ENCODE measurements around the gene LRCH4.

Gene LRCH4

DNA sequence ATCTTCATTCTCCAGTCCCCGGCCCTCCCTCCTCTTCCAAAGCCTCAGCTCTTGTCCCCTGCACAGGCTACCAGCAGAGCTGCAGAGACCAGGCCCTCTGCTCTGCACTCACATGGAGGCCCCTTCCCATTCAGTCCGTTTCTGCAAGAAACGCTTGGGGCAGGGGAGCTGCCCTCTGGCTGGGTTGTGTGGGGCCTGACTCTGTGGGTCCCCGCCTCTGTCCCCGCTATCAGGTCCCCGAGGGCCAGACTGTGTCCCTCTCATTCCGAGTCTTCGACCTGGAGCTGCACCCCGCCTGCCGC is 17.7 kb upstream of the LRCH4 start:
- Histone ChIP-seq H2AK5ac (ENCODE audit: low read length) (no peak overlapping the region), H2BK120ac (ENCODE audit: low read depth, low read length) (no peak overlapping the region), H3K79me2 (ENCODE audit: control insufficient read depth, insufficient read depth, low read length) (no peaks in the 10 kb centered on the region), H3K23ac (ENCODE audit: low read length) (no peak overlapping the region), H3K4me1 (ENCODE audit: control insufficient read depth, low read depth, low read length) (peaks cover 8% of the 10 kb centered on the region), H3K18ac (ENCODE audit: low read length) (no peak overlapping the region), H3K4me2 (ENCODE audit: low read length) (peak overlapping the region; percentile 69), H3K27ac (ENCODE audit: low read depth, low read length) (no peak overlapping the region), H3K4me3 (ENCODE audit: low read length) (peak overlapping the region; percentile 16), H3K4ac (ENCODE audit: low read depth, low read length) (no peak overlapping the region), H3K27me3 (ENCODE audit: insufficient read depth, low read length, poor library complexity) (no peaks in the 10 kb centered on the region), H3K79me1 (ENCODE audit: low read length) (no peaks in the 10 kb centered on the region), H4K5ac (ENCODE audit: low read length) (no peak overlapping the region), H4K8ac (ENCODE audit: low read depth, low read length) (no peak overlapping the region), H3K9ac (ENCODE audit: low read length) (peak overlapping the region; percentile 72), H3K56ac (ENCODE audit: low read length) (peak overlapping the region; percentile 95), H2BK15ac (replicated peaks; ENCODE audit: low read depth) (no peak overlapping the region), H2BK5ac (ENCODE audit: low read length) (no peak overlapping the region), H3K36me3 (ENCODE audit: control insufficient read depth, insufficient read depth, low read length) (no peaks in the 10 kb centered on the region)
- DNase-seq: peak; percentile 83
- no CpG with 5 or more reads among the region's 10 CpGs for WGBS (ENCODE audit: extremely low coverage, insufficient coverage, low lambda C conversion rate)

GRCh38 chr7:100602889-100603725 is 17.2 kb upstream of the LRCH4 start:
- H3K79me2 ChIP-seq (ENCODE audit: control insufficient read depth, insufficient read depth, low read length): no peaks in the 10 kb centered on the region
- no peak overlapping the region for H4K8ac ChIP-seq (ENCODE audit: low read depth, low read length)
- H2BK120ac ChIP-seq (ENCODE audit: low read depth, low read length): no peak overlapping the region
- DNase-seq: peak; percentile 90
- H3K27ac ChIP-seq (ENCODE audit: low read depth, low read length): peak overlapping the region; percentile 17
- H3K4me1 ChIP-seq (ENCODE audit: control insufficient read depth, low read depth, low read length): peaks cover 8% of the 10 kb centered on the region
- H3K4me2 ChIP-seq (ENCODE audit: low read length): peak overlapping the region; percentile 69
- no CpG with 5 or more reads among the region's 21 CpGs for WGBS (ENCODE audit: extremely low coverage, insufficient coverage, low lambda C conversion rate)
- peak overlapping the region; percentile 73 for H3K9ac ChIP-seq (ENCODE audit: low read length)
- H3K36me3 ChIP-seq (ENCODE audit: control insufficient read depth, insufficient read depth, low read length): no peaks in the 10 kb centered on the region
- no peaks in the 10 kb centered on the region for H3K79me1 ChIP-seq (ENCODE audit: low read length)
- H3K18ac ChIP-seq (ENCODE audit: low read length): no peak overlapping the region
- peak overlapping the region; percentile 98 for H2AK5ac ChIP-seq (ENCODE audit: low read length)
- H2BK5ac ChIP-seq (ENCODE audit: low read length): no peak overlapping the region
- H3K27me3 ChIP-seq (ENCODE audit: insufficient read depth, low read length, poor library complexity): no peaks in the 10 kb centered on the region
- peak overlapping the region; percentile 41 for H3K4ac ChIP-seq (ENCODE audit: low read depth, low read length)
- no peak overlapping the region for H2BK15ac ChIP-seq (replicated peaks; ENCODE audit: low read depth)
- no peak overlapping the region for H4K5ac ChIP-seq (ENCODE audit: low read length)
- no peak overlapping the region for H3K23ac ChIP-seq (ENCODE audit: low read length)
- peak overlapping the region; percentile 95 for H3K56ac ChIP-seq (ENCODE audit: low read length)
- H3K4me3 ChIP-seq (ENCODE audit: low read length): no peak overlapping the region

GRCh38 chr7:100600730-100601038 is 14.8 kb upstream of the LRCH4 start:
- no peaks in the 10 kb centered on the region for H3K27me3 ChIP-seq (ENCODE audit: insufficient read depth, low read length, poor library complexity)
- no peak overlapping the region for H4K8ac ChIP-seq (ENCODE audit: low read depth, low read length)
- H2BK120ac ChIP-seq (ENCODE audit: low read depth, low read length): no peak overlapping the region
- no peak overlapping the region for H2BK5ac ChIP-seq (ENCODE audit: low read length)
- DNase-seq: no peak
- H3K56ac ChIP-seq (ENCODE audit: low read length): no peak overlapping the region
- no peak overlapping the region for H3K9ac ChIP-seq (ENCODE audit: low read length)
- H2BK15ac ChIP-seq (replicated peaks; ENCODE audit: low read depth): no peak overlapping the region
- H4K5ac ChIP-seq (ENCODE audit: low read length): no peak overlapping the region
- peaks cover 8% of the 10 kb centered on the region for H3K4me1 ChIP-seq (ENCODE audit: control insufficient read depth, low read depth, low read length)
- H3K18ac ChIP-seq (ENCODE audit: low read length): no peak overlapping the region
- H3K27ac ChIP-seq (ENCODE audit: low read depth, low read length): no peak overlapping the region
- H3K36me3 ChIP-seq (ENCODE audit: control insufficient read depth, insufficient read depth, low read length): no peaks in the 10 kb centered on the region
- H3K79me1 ChIP-seq (ENCODE audit: low read length): no peaks in the 10 kb centered on the region
- no CpG with 5 or more reads among the region's 9 CpGs for WGBS (ENCODE audit: extremely low coverage, insufficient coverage, low lambda C conversion rate)
- no peak overlapping the region for H3K4me2 ChIP-seq (ENCODE audit: low read length)
- H3K23ac ChIP-seq (ENCODE audit: low read length): no peak overlapping the region
- H3K4me3 ChIP-seq (ENCODE audit: low read length): no peak overlapping the region
- no peak overlapping the region for H3K4ac ChIP-seq (ENCODE audit: low read depth, low read length)
- no peak overlapping the region for H2AK5ac ChIP-seq (ENCODE audit: low read length)
- H3K79me2 ChIP-seq (ENCODE audit: control insufficient read depth, insufficient read depth, low read length): no peaks in the 10 kb centered on the region

GRCh38 chr7:100599911-100600729 is 14.2 kb upstream of the LRCH4 start:
- Histone ChIP-seq H3K4me1 (ENCODE audit: control insufficient read depth, low read depth, low read length) (peaks cover 8% of the 10 kb centered on the region), H3K36me3 (ENCODE audit: control insufficient read depth, insufficient read depth, low read length) (no peaks in the 10 kb centered on the region), H2AK5ac (ENCODE audit: low read length) (no peak overlapping the region), H3K4me2 (ENCODE audit: low read length) (no peak overlapping the region), H3K18ac (ENCODE audit: low read length) (no peak overlapping the region), H3K9ac (ENCODE audit: low read length) (no peak overlapping the region), H4K5ac (ENCODE audit: low read length) (no peak overlapping the region), H2BK5ac (ENCODE audit: low read length) (no peak overlapping the region), H2BK15ac (replicated peaks; ENCODE audit: low read depth) (no peak overlapping the region), H4K8ac (ENCODE audit: low read depth, low read length) (no peak overlapping the region), H3K27me3 (ENCODE audit: insufficient read depth, low read length, poor library complexity) (no peaks in the 10 kb centered on the region), H3K4me3 (ENCODE audit: low read length) (no peak overlapping the region), H3K4ac (ENCODE audit: low read depth, low read length) (no peak overlapping the region), H3K56ac (ENCODE audit: low read length) (no peak overlapping the region), H3K23ac (ENCODE audit: low read length) (no peak overlapping the region), H2BK120ac (ENCODE audit: low read depth, low read length) (no peak overlapping the region), H3K27ac (ENCODE audit: low read depth, low read length) (no peak overlapping the region), H3K79me2 (ENCODE audit: control insufficient read depth, insufficient read depth, low read length) (no peaks in the 10 kb centered on the region), H3K79me1 (ENCODE audit: low read length) (no peaks in the 10 kb centered on the region)
- DNase-seq: no peak
- whole genome bisulfite sequencing (ENCODE audit: extremely low coverage, insufficient coverage, low lambda C conversion rate): no CpG with 5 or more reads among the region's 18 CpGs

DNA sequence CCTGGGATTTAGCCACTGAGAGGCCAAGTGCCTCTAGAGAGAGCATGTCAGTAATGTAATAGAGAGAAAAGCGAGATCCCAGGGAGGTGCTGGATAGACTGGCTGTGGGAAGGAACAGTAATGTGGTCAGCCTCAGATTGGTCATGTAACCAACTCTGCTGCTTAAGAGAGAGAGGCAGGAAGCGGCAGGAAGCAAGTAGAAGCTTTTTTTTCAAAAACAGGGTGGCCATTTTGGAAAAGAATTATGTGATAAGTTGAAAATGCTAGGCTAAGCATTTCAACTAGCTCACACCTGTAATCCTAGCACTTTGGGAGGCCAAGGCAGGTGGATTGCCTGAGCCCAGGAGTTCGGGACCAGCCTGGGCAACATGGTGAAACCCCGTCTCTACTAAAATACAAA is 12.5 kb upstream of the LRCH4 start:
- Histone ChIP-seq H3K9ac (ENCODE audit: low read length) (no peak overlapping the region), H3K79me1 (ENCODE audit: low read length) (no peaks in the 10 kb centered on the region), H2AK5ac (ENCODE audit: low read length) (no peak overlapping the region), H2BK15ac (replicated peaks; ENCODE audit: low read depth) (no peak overlapping the region), H2BK120ac (ENCODE audit: low read depth, low read length) (no peak overlapping the region), H3K4me2 (ENCODE audit: low read length) (no peak overlapping the region), H3K36me3 (ENCODE audit: control insufficient read depth, insufficient read depth, low read length) (no peaks in the 10 kb centered on the region), H3K56ac (ENCODE audit: low read length) (no peak overlapping the region), H4K5ac (ENCODE audit: low read length) (no peak overlapping the region), H3K23ac (ENCODE audit: low read length) (no peak overlapping the region), H2BK5ac (ENCODE audit: low read length) (no peak overlapping the region), H3K4ac (ENCODE audit: low read depth, low read length) (no peak overlapping the region), H3K4me1 (ENCODE audit: control insufficient read depth, low read depth, low read length) (peaks cover 8% of the 10 kb centered on the region), H3K79me2 (ENCODE audit: control insufficient read depth, insufficient read depth, low read length) (no peaks in the 10 kb centered on the region), H3K18ac (ENCODE audit: low read length) (no peak overlapping the region), H3K27me3 (ENCODE audit: insufficient read depth, low read length, poor library complexity) (no peaks in the 10 kb centered on the region), H3K27ac (ENCODE audit: low read depth, low read length) (no peak overlapping the region), H4K8ac (ENCODE audit: low read depth, low read length) (no peak overlapping the region), H3K4me3 (ENCODE audit: low read length) (no peak overlapping the region)
- WGBS (ENCODE audit: extremely low coverage, insufficient coverage, low lambda C conversion rate): no CpG with 5 or more reads among the region's 4 CpGs
- DNase-seq: no peak

All from mesendoderm (in vitro differentiated cells).